ENCODE measurements around the gene ATG9A.
"Not testable (repeated sequence)": the region's sequence is repeated elsewhere in the genome, so short reads cannot be mapped to it uniquely, and the experiment has no call there.

Gene ATG9A, protein sequence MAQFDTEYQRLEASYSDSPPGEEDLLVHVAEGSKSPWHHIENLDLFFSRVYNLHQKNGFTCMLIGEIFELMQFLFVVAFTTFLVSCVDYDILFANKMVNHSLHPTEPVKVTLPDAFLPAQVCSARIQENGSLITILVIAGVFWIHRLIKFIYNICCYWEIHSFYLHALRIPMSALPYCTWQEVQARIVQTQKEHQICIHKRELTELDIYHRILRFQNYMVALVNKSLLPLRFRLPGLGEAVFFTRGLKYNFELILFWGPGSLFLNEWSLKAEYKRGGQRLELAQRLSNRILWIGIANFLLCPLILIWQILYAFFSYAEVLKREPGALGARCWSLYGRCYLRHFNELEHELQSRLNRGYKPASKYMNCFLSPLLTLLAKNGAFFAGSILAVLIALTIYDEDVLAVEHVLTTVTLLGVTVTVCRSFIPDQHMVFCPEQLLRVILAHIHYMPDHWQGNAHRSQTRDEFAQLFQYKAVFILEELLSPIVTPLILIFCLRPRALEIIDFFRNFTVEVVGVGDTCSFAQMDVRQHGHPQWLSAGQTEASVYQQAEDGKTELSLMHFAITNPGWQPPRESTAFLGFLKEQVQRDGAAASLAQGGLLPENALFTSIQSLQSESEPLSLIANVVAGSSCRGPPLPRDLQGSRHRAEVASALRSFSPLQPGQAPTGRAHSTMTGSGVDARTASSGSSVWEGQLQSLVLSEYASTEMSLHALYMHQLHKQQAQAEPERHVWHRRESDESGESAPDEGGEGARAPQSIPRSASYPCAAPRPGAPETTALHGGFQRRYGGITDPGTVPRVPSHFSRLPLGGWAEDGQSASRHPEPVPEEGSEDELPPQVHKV

DNA sequence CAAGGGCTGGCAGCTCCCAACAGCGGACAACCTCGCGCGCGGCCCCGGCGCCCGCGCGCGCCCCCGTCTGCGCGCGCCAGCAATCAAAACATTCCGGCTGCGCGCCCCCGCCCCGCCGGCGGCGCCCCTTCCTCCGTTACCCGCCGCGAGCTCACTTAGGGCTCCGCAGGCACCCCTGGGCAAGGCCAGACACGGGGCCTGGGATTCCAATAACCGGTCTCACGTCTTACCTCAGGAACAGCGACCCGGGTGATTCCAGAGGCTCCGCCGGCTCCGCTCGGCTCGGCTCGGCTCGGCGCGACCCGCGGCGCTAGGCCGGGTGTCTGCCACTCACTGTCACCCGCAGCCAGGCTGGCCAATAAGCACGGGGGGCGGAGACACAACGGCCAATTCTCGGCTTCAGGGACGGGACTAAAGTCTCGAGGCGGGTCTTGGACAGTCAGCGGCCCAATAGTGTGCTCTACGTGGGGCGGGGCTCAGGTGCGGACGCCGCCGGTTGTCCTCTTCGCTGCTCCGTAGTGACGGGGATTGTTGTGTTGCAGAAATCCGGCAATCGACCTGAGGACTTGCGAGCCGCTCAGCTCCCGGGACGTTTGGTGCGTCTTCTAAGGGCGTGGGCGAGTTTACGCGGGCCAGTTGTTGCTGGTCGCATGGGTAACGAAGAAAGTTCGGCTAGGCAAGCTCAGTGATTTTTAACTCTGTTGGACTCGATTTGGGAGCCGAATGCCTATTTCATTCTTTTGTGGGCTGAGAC, at the start of gene ATG9A, which contains the start of gene ANKZF1:
Gene ATG9A (minus strand): TSS at position 332 of the 754 bp plus-strand sequence. CDS start 1,612 bp downstream, outside the sequence.
Gene ANKZF1 (plus strand): TSS at position 502 of the 754 bp plus-strand sequence. CDS start 452 bp downstream, outside the sequence.
- DNase-seq (ENCODE audit: low read depth), result peak; percentile 98

DNA sequence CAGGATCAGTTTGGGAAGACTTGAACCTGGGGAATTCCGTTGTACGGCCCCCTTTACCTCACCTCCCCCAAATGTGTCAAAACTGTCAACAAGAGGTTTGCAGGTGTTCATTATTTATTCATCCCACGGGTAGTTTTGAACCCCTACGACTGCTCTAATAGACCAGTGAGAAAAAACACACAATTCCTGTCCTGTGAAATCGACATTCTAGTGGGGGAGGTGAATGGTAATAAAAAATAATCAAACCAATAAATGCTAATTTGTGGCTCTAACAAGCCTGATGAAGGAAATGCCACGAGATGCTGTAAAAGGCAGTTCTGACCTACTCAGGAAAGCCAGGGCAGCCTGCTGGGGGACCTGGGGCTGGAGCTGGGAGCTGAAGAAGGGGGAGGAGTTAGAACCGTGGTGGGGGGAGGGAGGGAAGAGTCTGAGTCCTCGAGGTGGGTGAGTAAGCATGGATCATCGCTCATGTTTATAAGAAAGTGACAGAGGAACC, 49.3 kb upstream of the ATG9A start:
- no peak for DNase-seq (ENCODE audit: low read depth)

DNA sequence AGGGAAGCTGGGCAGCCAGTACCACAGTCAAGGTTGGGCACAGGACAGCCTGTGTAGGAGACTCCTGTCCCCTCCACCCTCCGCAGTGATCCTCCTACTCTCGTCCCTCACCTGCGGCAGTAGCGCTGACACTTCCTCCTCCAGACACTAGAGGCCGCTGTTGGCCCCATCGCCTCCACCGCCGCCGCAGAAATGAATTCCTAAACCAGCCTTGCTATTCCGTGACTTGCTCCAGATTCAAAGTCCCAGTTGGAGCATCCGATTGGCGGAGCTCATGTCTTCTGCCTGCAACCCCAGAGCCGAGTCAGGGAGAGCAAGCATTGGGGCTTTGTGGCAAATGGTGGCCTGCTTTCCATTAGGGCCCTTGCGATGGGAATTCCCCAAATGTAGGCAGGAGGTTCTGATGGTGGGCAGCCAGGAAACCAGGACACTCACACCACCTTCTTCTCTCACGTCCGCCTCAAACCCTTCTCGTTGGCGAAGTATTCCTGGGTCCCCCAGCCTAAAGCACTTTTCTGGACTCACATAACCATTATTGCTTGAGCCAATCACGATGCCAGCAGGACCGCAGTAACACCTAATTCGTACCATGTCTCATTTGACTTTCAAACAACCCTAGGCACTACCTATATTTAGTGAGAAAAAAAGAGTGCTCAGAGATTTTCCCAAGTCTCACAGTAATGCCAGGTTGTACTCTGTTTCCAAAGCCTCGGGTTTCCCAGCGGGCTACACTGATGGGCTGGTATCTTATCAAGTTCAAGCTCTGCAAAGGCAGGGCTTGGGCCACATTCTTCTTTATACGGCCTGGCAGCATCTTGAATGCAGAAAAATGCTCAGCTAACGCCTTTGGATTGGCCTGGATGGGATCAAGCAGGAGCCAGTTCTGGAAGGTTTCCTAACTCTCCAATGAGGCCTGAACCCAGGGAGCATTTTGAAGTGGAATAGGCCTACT, 48.5 kb upstream of the ATG9A start:
- peak; percentile 61 for DNase-seq (ENCODE audit: low read depth)

DNA sequence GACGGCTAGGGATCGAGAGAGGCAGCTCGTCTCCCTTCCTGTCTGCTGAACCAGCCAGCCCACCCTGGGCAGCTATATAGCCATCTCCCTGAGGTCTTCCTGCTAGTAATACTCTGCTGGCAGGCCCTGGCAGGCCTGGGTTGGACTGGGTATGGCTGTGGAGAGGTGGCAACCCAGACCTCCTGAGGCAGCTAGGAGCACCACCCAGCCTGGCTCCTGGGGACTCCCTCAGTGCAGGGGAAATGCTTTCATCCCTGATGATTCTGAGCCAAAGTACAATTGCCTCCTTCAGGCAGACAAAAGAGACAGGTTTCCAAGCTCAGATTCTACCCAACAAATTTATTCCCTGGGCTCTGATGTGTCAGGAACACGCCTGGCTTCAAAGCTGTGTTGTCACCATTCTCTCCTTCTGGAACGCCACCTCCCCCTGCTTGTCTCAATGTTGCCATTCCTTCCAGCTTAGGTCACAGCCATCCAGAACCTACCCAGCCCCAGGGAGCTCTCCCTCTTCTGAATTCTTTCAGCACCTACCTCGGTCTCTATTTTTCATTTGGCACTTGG, 45.0 kb upstream of the ATG9A start:
- DNase-seq (ENCODE audit: low read depth), result no peak

DNA sequence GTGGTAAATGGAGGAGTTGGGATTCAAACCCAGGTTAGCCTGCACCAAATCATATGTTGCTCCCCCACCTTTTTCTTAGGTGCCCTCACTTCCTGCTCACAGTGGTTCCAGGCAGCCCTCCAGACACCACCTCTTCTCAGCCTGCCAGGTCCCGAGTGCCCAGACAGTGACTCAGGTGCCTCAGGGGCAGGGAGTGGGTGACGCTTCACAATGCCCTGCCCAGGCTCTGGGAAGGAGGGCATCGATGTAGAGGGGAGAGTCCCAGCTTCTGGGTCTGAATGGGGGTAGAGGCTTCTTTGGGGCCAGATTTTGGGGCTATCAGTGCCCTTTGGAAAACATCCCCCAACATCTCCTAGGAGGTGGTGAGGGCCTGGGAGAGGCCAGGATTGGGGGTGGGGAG, 44.5 kb upstream of the ATG9A start:
- no peak for DNase-seq (ENCODE audit: low read depth)

DNA sequence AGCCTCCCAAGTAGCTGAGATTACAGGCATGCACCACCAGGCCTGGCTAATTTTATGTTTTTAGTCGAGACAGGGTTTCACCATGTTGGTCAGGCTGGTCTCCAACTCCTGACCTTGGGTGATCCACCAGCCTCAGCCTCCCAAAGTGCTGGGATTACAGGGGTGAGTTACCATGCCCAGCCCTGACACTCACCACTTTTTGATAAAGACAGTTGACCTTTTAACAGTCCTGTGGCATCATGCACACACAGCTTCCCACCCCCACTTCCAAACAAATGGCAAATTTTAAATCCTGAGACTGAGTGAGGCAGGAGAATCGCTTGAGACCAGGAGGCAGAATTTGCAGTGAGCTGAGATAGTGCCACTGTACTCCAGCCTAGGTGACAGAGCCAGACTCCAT, 43.6 kb upstream of the ATG9A start:
- no peak for DNase-seq (ENCODE audit: low read depth)

DNA sequence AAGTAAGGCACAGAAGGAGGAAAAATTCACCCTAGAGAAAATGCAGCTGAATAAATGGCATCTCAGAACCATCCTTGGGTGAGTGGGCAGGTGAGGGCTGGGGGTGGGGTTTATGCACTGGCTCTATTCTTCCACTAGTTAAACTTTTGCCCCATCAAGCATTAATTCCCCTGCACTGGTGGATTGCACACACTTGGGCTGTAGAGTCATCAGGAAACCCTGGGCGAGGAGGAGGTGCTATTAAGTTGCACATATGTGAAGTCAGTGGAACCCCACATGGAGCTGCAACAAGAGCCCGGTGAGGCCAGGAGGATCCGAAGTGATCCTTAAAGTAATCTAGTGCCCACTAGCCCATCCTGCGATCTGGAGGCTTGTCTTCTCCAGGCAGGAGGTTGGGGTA, 42.9 kb upstream of the ATG9A start:
- no peak for DNase-seq (ENCODE audit: low read depth)

DNA sequence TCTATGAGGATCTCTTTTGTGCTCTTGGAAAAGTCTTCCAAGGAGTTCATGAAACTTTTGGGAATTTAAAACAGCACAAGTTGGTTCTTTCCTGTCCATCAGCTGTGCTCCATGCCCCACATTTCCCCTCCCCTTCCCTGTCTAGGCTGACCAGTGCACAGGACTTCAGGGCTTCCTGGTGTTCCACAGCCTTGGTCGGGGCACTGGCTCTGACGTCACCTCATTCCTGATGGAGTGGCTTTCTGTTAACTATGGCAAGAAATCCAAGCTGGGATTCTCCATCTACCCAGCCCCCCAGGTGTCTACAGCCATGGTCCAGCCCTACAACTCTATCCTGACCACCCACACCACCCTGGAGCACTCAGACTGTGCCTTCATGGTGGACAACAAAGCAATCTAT, 41.6 kb upstream of the ATG9A start:
- no peak for DNase-seq (ENCODE audit: low read depth)

DNA sequence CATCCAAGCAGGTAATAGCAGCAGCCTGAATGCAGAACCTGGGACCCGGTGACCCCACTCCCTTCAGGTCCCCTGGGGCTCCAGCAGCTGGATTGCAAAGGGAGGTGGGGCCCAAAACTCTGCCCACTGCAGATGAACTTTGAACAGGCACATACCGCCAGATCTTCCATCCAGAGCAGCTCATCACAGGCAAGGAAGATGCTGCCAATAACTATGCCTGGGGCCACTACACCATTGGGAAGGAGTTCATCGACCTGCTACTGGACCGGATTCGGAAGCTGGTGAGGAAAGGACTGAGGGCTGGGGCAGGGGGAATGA, 40.6 kb upstream of the ATG9A start:
- DNase-seq (ENCODE audit: low read depth), result no peak

DNA sequence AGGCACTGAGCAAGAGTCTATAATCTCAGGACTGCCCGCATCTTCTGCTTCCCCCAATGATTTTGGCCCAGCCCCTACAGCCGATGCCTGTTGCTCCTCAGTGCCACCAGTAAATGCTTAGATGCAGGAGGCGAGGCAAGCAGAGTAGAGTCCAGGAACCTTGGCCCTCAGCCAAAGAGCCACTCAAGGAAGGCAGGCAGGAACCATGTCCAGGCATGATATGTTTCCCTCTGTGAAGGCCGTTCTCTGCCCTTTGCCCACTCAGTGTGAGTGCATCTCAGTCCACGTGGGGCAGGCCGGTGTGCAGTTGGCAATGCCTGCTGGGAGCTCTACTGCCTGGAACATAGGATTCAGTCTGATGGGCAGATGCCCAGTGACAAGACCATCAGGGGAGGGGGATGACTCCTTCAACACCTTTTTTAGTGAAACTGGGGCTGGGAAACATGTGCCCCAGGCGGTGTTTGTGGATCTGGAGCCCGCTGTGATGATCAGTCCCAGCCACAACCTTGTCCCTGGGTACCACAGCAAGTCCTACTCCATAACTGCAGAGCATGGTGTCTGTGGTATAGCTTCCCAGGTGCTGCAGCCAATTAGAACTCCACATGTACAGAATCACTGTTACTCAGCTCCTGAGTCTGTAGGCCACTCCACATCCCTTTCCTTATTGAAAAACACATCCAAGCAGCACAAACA, 40.1 kb upstream of the ATG9A start:
- no peak for DNase-seq (ENCODE audit: low read depth)

DNA sequence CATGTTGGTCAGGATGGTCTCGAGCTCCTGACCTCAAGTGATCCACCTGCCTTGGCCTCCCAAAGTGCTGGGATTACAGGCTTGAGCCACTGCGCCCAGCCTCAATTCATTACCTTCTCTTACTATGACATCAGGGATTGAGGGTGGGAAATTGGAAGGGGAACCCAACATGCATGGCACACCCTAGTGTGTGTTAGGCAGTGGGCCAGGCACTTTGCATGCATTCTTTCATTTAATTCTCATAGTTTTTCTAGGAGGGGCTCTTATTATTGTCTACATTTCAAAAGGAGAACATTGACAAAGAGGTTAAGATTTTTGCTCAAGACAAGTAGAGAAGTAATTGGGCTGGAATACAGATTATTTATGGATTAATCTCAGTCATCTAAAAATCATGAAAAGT, 38.9 kb upstream of the ATG9A start:
- DNase-seq (ENCODE audit: low read depth), result no peak

DNA sequence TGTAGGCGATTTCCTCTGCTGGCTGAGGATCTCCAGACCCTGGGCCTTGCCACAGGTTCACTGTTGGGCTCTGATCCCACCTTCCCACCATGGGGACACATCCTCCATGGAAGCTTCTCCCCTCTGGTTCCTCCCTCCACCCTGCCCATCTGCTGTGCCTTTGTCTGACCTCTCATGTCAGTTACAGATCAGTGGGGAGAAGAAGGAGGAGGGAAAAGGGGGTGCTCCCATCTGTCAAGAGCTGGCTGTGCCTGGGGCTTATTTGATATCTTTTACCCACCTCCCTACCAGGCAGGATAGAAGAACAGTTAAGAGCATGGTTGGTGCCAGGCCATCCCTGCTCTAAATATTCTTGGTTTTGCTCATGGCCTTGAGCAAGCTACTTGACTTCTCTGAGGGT, 37.5 kb upstream of the ATG9A start:
- no peak for DNase-seq (ENCODE audit: low read depth)

DNA sequence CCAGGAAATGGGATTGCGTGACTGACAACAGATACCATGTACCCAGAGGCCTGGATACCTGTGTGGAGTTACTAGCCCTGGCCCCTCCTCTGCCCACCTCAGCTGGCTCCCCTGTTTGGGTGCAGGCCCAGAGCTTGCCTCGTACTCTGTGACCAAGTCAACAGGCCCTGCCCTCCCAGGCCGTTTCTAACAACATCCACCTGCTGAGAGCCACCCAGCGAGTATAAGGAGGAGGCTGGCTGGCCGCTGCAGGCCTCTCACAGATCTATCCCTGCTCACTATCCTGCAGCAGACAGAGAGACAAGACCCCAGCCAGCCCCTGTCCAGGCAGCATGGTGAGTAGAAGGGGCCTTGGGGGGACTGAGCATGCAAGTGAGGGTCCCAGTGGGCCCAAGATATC, 36.8 kb upstream of the ATG9A start:
- DNase-seq (ENCODE audit: low read depth), result no peak

DNA sequence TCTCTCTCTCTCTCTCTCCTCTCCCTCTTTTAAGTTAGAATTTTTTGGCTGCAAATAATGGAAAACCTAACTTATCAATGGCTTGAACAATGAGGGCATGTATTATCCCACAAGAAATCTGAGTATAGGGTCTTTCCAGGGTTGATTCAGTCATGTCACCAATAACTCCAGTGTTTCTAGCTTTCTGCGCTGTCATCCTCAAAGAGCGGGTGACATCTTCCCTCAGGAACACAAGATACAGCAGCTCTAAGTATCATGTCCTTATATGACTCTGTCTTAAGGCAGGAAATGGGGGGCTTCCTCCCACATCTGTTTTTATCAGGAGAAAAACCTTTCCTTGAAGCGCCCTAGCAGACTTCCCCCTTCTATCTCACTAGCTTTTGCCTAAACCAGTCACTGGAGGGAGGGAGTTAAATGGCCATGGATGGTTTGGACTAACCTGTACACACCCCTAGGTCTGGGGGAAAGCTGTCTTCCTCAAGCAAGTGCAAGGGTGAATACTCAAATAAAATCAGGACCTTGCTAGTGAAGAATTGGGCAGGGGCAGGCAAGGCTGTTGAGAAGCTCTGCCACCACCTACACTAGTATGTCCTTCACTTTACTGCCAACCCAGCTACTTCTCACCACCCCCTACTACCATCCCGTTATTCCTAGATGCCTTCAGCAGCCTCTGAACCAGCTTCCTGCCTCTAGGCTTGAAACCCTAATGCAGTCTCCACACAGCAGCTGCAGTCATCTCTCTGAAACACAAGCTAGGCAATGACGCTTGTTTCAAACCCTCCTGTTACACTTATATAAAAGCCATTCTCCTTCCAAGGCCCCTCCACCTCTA, 31.8 kb upstream of the ATG9A start:
- no peak for DNase-seq (ENCODE audit: low read depth)

DNA sequence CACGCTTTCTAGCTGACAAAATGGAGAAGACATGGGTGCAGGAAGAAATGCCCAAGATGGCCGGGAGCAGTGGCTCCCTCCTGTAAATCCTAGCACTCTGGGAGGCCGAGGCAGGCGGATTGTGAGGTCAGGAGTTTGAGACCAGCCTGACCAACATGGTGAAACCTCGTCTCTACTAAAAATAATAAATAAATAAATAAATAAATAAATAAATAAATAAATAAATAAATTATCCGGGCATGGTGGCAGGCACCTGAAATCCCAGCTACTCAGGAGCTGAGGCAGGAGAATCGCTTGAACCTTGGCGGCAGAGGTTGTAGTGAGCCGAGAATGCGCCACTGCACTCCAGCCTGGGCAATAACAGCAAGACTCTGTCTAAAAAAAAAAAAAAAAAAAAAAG, 29.5 kb upstream of the ATG9A start:
- not testable (repeated sequence) for DNase-seq (ENCODE audit: low read depth)

DNA sequence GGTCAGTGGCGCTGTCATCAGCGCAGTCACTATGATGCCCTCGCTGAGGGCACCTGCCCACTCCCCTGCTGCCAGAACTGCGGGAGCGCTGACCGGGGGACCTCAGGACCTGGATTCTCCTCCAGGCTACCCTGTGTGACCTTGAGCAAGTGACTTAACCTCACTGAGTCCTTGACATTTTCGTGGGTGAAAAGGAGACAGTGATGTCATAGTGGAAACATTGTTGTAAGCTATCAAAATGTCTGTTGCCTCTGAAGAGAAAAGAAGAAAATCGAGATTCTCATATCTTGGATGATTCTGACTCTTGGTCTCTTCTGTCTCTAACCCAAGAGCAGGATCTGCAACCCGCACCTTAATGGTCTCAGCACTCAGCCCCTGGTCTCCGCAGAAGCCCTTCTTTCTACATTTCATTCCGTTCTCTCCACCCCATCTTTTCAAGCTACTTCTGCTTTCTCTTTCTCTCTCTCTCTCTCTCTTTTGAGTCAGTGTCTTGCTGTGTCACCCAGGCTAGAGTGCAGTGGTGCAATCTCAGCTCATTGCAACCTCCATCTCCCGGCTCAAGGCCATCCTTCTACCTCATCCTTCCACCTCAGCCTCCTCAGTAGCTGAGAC, 25.3 kb upstream of the ATG9A start:
- peak; percentile 20 for DNase-seq (ENCODE audit: low read depth)

DNA sequence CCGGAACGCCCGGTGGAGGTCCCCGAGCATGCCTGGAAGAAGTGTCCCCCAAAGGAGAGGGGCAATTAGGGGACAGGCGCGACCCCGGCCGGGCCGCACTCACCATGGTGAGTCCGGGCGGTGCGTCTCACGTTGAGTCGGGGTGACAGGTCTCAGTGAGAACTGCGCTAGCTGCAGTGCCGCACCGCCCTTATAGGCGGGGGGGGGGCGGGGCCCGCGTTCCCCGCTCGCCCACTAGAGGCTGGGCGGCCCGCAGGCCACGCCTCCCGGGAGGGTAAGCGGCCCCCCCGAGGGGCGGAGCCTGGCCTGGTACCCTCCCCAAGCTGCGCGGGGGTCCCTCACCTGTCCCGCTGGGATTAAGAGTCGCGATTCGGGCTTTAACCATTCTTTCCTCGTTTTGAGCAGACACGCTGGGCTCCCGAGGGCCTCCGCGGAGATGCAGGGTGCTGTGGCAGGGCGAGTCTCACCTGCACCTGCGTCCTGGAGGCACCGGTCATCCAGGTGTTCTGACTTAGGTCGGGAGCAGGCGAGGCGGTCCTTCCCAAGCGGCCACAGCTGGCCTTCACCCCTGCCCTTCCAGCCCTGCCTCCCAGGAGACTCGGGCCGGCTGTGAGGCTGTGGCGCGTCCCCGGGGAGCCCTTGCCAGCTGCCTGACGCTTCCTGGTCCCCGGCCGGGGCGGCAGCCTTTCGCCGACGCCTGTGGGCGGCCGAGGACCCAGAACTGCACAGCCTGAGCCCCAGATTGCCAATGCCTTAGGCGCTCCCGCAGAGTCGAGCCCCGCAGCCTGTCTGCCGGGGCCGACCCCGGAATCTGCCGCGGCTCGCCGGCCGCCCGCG, 24.5 kb upstream of the ATG9A start, which contains the start of gene TUBA4A:
Gene TUBA4A (minus strand): TSS at position 166 of the 837 bp plus-strand sequence. CDS start 60 bp downstream, at position 106.
- peak; percentile 88 for DNase-seq (ENCODE audit: low read depth)

Measured in activated T-helper 9 cell treated with anti-CD3 and anti-CD28 coated beads, Interleukin-2, amount 50 U/mL, for 16 hours (primary cell).